Measurements from ENCODE around the gene IFT81. TPM values are rescaled to one million over a fixed set of nuclear protein-coding genes. Genes with fewer than 3 reads are reported as not detected.

Gene IFT81
- total and polyA plus RNA-seq, 2 of the 13 experiments (the other 11 are each of a cell fraction or from before 2014, with no cell fraction given) = 4.2 to 13.0 TPM

- TF ChIP-seq ZUFSP (CRISPR knock-in tag; IDR thresholded peaks at IDR 0.05; ENCODE audit: borderline replicate concordance) (no peak), HIVEP1 (CRISPR knock-in tag; IDR thresholded peaks at IDR 0.05) (peak; percentile 55; the same call in 1 of the 2 replicates), ZNF572 (CRISPR knock-in tag; IDR thresholded peaks at IDR 0.05) (peak; percentile 93), SNAPC2 (CRISPR knock-in tag; IDR thresholded peaks at IDR 0.05) (no peak), RCOR2 (CRISPR knock-in tag; IDR thresholded peaks at IDR 0.05) (peak; percentile 65), ZNF704 (CRISPR knock-in tag; IDR thresholded peaks at IDR 0.05; ENCODE audit: borderline replicate concordance) (0 out of 2 replicates have a peak, but pooled peaks have one; percentile 24), ARID3A (IDR thresholded peaks at IDR 0.05; ENCODE audit: low read depth, low read length) (no peak; the same call in 1 of the 2 replicates), REXO4 (CRISPR knock-in tag; IDR thresholded peaks at IDR 0.05; ENCODE audit: borderline replicate concordance) (no peak), ZNF784 (CRISPR knock-in tag; IDR thresholded peaks at IDR 0.05; ENCODE audit: borderline replicate concordance) (0 out of 2 replicates have a peak, but pooled peaks have one; percentile 21), ZKSCAN8 (CRISPR knock-in tag; IDR thresholded peaks at IDR 0.05; ENCODE audit: borderline replicate concordance) (peak; percentile 47; the same call in 1 of the 2 replicates), MAFK (conservative IDR thresholded peaks at IDR 0.05 in 1 of 2, IDR thresholded peaks at IDR 0.05 in 1 of 2; ENCODE audit: low read length in 2 of 2) (no peak), ZFY (CRISPR knock-in tag; IDR thresholded peaks at IDR 0.05) (peak; percentile 74), ZFAT (CRISPR knock-in tag; conservative IDR thresholded peaks at IDR 0.05) (no peak), SMARCE1 (IDR thresholded peaks at IDR 0.05; ENCODE audit: borderline replicate concordance) (no peak), TFDP1 (CRISPR knock-in tag; IDR thresholded peaks at IDR 0.05; ENCODE audit: borderline replicate concordance) (0 out of 2 replicates have a peak, but pooled peaks have one; percentile 7), BATF2 (CRISPR knock-in tag; IDR thresholded peaks at IDR 0.05) (no peak), ZSCAN21 (CRISPR knock-in tag; IDR thresholded peaks at IDR 0.05; ENCODE audit: borderline replicate concordance) (no peak)
Measured at GRCh38 chr12:110247340-110248095, 123.4 kb downstream of the IFT81 start (continued).

All from HepG2 (cell line).